Measurements from ENCODE around the gene SOX6.

Gene SOX6

DNA sequence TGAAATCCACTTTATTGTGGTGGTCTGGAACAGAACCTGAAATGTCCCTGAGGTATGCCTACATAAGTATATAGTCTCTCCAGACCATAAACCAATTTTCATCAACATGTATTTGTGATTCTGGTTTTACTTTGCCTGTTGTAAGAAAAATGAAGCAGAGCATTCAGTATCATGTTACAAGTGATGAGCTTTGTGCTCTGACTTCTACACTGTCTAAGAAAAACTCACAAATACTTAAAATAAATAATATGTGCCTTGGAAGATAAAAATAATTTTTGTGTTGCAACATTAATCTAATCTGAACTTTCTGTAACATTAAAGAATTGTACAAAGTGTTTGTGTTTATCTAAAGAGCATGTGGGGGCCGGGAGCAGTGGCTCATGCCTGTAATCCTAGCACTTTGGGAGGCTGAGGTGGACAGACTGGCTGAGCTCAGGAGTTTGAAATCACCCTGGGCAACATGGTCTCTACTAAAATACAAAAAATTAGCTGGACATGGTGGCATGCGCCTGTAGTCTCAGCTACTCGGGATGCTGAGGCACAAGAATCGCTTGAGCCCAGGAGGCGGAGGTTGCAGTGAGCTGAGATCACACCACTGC is 219.5 kb downstream of the SOX6 start:
- DNase-seq: no peak

DNA sequence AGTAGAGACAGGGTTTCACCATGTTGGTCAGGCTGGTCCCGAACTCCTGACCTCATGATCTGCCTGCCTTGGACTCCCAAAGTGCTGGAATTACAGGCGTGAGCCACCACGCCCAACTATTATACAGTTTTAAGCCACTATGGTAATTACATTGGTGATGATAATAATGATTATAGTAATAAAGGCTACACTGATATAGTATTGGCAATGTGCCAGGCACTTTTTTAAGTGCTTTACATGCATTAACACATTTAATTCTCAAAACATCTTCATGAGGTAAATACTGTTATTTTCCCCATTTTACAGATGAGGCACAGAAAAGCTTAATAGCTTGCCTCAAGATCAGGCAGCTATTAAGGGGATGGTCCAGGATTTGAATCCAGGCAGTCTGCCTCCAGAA is 222.5 kb downstream of the SOX6 start:
- DNase-seq: no peak

DNA sequence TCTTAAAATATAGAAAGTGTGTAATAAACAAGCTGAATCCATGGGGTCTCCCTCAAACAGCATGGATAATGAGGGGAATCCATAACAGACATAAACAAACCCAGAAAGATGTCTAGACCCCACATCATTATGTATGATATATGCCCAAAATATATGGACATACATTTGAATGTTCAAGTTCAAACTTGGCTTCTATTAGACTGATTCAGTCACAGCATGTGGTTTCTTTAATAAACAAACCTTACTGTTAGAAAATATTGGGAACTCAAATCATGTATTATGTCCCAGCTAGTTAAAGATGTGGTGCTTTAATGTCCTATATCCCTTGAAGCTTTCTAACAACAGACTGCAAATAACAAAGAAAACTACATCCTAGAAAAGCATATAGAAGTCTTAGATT is 228.6 kb downstream of the SOX6 start:
- no peak for DNase-seq

DNA sequence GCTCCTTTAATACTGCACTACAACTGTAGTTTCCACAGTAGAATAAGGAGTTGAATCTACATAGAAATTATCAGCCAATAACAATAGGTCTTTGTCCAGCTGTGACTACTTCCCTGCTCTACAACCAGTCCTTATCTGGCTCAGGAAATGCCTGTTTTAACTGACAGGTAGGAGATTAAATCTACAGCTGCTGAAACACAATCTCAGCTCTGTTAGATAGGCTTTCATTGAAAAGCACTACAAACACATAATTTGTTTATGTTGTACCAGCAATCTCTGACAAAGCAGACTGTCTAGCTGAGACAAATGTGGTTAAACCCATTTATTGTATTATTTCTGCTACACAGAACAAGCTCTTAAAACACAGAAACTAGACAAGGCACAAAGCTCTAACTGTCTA is 230.0 kb downstream of the SOX6 start:
- DNase-seq: no peak

DNA sequence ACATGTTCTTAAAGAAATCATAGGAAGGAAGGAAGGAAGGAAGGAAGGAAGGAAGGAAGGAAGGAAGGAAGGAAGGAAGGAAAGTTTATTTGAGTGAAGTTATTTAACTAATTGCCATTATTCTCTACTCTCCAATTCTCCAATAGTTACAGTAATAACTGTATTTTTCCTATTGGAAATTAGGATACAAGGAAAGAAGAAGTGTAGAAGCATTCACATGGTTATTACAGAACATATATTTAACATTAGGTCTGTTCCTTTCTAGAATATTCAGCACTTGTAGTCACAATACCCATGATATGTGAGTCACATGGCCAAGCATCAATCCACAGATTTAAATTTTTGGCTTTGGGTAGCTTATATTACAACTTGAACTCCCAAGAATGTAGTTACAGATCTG is 230.6 kb downstream of the SOX6 start:
- no peak for DNase-seq

DNA sequence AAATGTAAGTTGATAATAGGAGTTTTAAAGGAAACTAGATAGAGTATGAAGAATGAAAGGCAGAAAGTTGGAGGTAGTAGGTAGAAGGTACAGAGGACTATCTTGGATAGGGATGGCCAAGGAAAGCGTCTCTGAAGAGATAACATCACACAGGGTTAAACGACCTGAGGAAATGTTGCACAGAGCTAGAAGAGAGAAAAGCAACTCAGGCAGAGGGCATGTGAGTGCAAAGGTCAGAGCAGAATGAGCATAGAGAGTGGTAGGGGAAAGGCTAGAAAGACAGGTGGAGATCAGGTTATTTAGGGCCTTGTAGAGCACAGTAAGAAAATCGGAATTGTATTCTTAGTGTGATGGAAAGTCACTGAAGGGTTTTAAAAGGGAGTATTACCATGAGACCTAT is 232.0 kb downstream of the SOX6 start:
- no peak for DNase-seq

DNA sequence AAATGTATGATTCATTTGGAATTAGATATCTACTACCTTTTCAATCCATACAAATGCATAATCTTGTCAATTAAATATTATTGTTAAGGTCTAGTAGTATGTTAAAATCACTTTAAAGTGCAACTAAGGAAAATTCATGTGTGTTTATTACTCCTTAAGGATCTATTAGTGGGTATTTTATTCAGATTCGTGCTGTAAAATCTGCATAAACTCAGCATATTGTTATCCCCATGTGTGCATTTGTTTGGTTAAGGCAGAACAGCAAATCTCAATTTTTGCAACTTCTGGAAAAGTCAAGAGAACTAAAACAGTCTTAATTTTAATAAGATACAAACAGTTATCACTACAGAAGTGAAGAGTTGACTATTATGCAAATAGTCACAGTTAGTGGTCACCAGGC is 234.5 kb downstream of the SOX6 start:
- DNase-seq: no peak

DNA sequence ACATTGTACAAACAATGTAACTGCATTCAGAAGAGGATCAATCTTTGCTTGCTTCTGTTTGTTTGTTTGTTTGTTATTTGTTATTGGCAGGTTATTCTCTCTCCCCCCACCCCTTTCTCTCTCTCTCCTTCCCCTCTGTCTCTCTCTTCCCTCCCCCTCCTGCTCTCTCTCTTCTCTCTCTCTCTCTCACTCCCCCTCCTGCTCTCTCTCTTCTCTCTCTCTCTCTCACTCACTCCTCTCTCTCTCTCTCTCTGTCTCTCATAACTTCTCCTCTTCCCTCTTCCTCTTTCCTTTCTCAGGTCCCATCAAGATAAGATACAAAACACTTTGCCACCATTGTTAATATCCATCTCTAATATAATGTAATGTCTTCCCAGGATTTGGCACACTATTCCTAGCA is 236.3 kb downstream of the SOX6 start:
- no peak for DNase-seq

DNA sequence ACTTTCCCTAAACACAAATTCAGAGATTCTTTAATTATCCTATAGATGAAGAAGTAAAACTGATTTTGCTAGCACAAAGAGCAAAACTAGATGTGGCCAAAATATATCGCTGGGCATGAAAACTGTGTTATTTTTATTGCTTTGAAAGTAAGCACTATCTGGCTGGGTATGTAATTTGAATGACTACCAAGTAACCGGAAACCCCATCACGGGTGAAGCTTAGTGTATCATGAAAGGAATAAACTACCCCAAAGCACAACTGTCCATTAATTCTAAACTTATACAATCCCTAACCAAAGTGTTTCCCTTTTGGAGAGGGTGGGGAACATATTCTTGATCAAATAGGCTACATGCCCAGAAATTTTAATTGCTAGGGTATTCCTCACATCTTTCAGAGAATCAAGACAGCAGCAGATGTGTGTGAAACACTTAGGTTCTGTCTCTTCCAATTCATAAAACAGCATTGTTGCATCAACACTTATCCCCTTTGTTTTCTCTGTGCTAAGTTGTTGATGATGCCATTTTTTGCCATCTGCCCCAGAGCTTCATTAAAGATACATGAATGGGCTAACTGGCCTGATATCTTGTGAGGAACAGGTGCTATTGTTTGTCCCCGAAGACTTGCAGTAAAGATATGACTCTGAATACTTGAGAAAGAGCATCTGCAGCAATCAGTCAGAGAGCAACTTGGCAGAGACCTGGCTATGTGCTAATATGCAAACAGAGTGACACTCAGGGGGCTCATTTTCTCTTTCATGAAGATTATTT is 238.2 kb downstream of the SOX6 start:
- DNase-seq: no peak

DNA sequence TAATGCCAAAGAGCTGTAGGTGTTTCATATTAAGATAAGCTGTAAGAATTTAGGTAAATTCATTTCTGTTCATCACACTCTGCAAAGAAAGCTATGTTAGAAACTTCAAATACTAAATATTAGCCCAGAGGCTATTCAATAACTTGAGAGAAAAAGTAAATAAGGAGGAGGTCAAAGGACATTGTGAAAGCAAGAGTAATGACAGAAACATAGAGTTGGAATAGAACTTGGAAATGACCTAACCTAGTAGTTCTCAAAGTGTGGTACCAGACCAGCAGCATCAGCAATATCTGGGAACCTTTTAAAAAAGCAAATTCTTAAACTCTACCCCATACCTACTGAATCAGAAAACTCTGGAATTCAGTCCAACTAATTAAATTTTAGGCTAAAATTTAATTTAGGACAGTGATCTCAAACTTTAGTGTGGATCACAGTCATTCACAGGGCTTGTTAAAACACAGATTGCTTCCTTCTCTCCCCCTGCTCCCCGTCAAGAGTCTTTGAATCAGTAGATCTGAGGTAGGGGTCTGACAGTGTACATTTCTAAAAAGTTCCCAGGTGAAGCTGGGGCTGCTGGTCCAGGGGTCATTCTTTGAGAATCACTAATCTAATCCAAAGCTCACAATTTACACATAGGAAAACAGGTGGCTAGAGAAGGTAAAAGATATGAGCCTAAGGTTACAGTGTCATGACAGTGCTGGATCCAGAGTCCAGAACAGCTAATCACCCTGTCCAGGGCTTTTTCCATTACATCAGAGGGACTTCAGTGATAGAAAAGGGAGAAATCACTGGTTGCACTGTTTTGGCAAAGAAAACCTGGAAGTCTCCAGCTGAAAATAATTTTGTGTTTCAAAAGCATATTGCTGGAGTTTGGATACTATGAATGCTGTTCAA is 241.1 kb downstream of the SOX6 start:
- no peak for DNase-seq

DNA sequence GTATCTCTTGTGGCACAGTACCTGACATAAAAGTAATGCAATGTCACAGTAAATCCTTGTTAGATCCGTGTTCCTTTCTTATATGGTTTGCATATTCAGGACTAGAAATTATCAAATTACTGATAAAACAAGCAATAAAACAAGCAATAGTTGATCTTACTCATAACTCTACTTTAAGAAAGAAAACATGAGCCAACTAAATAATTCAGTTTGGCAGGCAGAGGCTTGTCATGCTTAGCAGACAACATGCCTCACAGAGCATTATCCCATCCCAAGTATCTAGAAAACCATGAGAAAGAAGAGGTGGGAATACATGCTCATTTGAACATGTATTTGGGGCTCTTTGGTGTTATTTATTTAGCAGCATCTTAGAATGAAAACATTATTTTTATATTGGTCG is 241.9 kb downstream of the SOX6 start:
- DNase-seq: no peak

DNA sequence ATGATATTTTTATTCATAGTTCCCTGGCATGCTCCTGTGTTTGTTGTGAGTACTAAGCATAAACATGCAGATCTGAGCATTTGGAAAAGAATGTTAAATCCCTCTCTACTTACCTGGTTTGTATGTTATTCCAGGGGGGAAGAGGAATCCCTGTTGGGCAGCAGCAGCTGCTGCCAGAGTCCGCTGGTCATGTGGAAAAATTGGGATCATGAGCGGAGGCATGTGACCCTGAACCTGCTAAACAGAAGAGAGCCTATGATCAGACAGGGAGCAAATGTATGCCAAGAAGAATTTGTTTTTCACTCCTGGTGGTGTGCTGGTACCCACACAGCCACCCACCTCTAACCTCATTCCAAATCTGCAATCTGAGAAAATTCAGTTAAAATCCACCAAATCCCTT is 244.7 kb downstream of the SOX6 start:
- DNase-seq: no peak

DNA sequence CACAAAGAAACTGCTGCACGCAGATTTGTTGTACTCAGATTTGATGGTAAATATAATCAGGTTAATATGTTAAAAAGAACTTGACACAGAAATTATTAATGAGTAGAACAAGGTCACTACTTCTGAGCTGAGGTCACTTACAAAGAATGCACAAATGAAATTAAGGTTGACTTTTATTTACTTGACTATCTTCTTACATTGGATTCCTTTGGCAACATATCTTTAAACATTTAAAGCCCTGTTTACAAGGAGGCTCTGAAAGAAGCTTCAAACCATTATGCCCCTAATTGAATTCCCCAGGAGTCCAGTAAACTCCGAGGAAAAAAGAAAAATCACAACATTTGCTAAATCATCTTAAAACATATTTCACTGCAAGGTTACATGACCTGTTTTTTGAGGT is 245.5 kb downstream of the SOX6 start:
- DNase-seq: no peak

DNA sequence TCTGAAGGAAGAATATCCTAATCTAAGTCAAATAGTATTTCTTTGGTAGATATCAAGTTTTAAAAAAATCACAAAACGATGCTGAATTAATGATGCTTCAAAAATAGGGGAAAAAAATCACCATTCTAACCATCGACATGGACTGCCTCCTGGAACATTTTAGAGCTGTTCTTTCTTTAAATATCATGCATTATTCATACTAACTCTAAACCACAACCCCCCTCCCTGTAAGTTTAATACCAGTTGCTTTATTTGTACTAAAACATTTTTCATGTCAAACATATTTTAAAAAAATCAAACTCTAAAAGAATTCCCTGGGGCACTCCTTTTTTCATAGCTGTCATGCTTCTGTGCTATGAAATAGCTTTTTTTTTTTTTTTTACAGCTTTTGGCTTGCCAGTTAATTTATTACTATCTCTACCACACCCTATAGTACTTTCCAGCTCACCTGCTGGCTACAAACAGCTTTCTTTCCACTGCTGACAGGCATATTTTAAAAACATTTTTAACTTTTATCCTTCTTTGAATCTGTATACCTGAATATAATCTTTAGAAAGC is 256.9 kb downstream of the SOX6 start:
- DNase-seq: no peak

DNA sequence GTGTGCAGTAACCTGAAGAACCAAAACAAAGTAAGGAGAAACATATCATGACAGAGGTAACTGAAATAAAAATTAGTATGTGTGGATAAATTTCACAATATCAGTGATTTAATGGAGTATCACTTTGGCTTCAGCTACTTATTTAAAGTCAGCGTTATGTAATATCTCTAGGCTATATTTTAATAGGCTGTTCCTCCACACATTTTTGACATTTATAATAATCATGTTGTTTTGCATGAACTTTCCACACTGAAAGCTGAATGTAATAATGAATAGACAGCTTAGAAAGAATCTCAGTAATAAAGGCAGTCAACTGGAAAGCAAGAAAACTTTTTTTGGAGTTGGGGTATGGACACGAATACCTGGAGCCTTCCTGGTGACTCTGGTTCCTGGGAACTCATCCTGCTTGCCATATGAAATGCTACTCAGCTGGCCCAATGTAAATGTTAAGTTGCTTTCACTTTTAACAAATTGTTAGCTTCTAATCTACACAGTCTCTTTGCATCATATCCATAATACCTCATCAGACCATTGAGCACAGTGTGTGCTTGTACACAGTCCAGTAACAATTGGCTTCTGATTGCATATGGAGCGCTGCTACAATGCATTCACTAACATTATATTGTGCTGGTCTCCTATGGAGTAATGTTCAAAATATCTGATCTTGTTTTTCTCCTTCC is 257.7 kb downstream of the SOX6 start:
- DNase-seq: no peak

DNA sequence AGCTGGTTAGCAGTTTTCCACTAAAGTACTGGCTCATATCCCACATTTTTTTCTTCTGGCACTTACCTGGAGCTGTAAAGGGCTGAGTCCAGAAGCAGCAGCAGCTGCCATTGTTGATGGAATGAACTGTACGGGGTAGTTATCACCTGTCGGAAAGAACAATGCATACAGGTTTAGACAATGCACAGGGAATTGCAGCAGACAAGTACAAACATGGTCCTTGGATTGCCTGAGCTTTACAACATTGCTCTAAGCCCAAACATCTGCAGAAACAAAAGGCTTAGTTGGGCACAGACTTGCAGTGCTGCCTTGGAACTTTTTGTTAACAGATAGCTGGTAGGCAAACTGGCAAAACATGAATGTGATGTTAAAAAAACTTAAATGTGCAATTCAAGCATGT is 258.8 kb downstream of the SOX6 start:
- no peak for DNase-seq

DNA sequence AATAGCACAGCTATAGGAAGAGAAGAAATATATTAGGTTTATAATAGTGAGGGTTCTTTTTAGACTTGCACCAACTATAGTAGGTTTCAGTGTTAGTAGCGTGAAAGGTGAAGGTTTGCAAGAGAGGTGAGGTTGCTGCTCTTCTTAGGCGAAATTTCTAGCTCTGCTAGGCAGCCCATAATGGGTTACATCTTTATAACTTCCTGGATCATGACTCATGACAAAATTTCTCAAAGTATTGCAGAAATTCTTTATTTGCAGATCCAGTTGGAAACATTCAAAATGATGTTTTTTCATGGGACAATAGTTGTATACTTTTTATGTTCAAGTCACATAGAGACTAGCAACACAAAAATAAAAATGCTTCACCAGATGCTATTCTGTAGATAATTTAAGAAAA is 260.0 kb downstream of the SOX6 start:
- DNase-seq: no peak

DNA sequence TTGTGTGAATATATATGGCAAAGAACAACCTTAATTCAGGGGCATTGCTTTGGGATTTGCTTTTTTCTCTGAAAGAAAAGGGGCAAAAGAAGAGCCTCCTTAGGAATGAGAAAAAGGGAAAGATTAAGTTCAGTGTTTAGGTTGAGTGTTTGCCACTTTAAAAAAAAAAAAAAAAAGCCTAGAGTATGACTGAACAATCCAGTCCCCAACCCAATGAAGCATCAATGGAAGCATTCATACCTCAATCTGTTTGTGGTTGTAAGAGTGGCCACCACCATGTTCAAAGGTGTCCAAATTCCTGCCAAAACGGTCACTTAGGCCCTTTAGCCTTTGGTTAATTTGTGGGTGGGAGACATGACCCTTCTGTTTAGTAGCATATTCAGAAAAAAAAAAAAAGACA is 260.6 kb downstream of the SOX6 start:
- no peak for DNase-seq

DNA sequence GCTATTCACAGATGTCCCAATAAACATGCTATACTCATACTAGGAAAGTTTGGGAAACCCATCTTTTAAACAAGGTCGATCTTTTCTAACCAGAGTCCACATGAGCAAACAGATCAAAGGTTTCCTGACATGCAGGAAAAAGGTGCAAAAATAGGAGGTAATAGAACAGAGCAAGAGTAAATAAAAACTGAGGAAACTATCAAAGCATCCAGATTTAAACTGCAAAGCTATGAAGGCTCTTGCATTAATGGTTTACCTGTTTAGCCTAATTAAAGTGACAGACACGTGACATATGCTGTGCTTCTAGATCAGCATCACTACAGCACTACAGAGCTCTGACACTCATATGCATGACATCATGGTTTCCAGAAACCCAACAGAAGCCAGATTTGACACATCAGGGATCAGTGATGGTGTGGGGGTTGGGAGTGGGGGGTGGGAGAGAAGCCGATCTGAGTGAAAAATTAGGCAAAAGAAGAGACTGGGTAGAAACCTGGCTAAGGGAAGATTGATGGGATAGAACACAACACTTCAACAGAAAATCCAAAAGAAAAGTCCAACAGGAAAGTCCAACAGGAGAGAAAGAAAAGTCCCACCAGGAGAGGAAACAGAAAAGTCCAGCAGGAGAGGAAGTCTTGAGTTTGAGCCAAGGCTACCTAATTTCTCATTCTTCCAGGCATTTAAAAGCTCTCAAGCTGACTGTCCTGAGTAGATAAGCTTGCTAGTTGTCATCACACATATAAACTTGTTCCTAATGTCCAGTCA is 262.3 kb downstream of the SOX6 start:
- no peak for DNase-seq

DNA sequence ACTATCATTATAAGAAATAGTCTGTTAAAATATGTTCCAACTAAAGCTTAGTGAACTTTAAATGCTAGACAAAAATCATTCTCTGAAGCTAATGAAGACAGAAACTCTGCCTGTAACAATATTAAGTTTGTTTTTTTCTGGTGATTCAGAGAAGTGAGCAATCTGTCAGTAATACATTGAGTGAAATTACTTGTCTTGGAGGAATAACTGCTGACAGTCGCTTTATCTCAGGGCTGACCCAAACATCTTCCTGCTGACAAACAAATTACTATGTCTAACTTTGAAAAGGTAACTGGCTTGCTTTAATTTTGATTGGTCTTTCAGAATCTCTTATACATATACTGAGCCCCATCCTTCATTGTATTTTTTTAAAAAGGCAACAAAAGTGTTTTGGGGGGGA is 264.5 kb downstream of the SOX6 start:
- no peak for DNase-seq

DNA sequence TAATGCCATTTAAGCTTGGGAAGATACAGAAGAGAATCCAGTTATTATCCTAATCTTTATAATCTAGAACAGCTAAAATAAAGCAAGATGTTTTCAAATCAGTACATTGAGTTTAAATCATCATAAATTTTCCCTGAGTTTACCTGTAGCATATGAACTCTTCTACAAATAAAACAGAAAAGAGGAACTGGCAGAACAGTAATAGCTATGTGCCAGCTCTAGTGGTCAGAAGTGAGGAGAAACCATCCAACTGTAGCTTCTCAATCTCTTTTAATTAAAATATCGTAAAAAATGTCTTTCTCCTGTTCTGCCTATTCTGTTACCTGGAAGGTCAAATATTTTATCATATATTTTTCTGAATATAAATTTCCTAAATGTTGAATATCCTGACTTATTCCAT is 266.9 kb downstream of the SOX6 start:
- DNase-seq: no peak

DNA sequence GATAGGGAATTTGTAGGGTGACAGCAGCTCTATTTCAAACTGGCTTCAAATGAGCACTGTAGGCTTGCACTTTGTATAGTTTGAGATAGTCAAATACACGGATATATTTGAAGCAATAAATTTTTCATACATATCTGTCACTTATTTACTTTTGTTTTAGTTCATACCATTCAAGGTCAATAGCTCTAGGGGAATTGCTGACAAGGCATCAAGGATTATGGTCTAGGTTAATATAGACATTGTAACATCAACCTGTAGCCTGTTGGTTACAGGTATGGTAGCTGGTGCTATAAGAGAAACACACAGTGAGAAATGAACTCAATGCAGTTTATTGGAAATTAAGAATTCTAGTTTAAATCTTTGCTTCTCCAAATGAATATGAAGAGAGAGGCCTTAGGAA is 267.6 kb downstream of the SOX6 start:
- no peak for DNase-seq
